Keratinocyte (primary cell): Measurements from ENCODE around the gene BTBD10. TPM values are rescaled to one million over a fixed set of nuclear protein-coding genes. Genes with fewer than 3 reads are reported as not detected.

Experiments
- DNase-seq: peaks from one replicate; pipeline ENCODE4 v3.0.0-alpha.2; 2011; ENCODE audit warnings: low read depth, missing footprints, low spot score
- FAIRE-seq: peaks from 2 replicates; lab custom pipeline; 2011; peaks lifted over from hg19 to GRCh38; lab: Jason Lieb, UNC
- H2AFZ ChIP-seq: 2 replicates; pipeline ENCODE4 v1.6.0; 2012; ENCODE audit warnings: low read length, control low read depth, inconsistent platforms; ENCODE audit not compliant: control insufficient read depth
- H3K27ac ChIP-seq: 2 replicates; pipeline ENCODE4 v1.5.1; 2011; ENCODE audit warnings: low read length; ENCODE audit not compliant: control insufficient read depth, insufficient read depth
- H3K27me3 ChIP-seq: 3 replicates; pipeline ENCODE4 v1.6.0; 2011; ENCODE audit warnings: low read length; ENCODE audit not compliant: control insufficient read depth, insufficient read depth; ENCODE audit errors: extremely low read depth
- H3K36me3 ChIP-seq, 2 experiments: 2 replicates in 1 of 2; 3 replicates in 1 of 2; pipeline ENCODE4 v1.5.1; 2011; ENCODE audit warnings: low read length in 2 of 2, mild to moderate bottlenecking in 1 of 2; ENCODE audit not compliant: control insufficient read depth in 2 of 2, insufficient read depth in 2 of 2; ENCODE audit errors: extremely low read depth in 1 of 2
- H3K4me1 ChIP-seq: 3 replicates; pipeline ENCODE4 v1.5.1; 2011; ENCODE audit warnings: low read length; ENCODE audit not compliant: control insufficient read depth, insufficient read depth; ENCODE audit errors: extremely low read depth
- H3K4me2 ChIP-seq: 3 replicates; pipeline ENCODE4 v1.6.0; 2011; ENCODE audit warnings: low read depth, low read length; ENCODE audit not compliant: control insufficient read depth, insufficient read depth; ENCODE audit errors: extremely low read depth
- H3K4me3 ChIP-seq, 3 experiments: fragments of 200-600 bp in 1 of 3; sonication (generic) in 1 of 3; 2 replicates in 2 of 3; 3 replicates in 1 of 3; pipeline ENCODE4 v1.5.1; 2011 to 2016; ENCODE audit warnings: low read length in 3 of 3, mild to moderate bottlenecking in 3 of 3, control low read depth in 2 of 3, inconsistent platforms in 1 of 3, low read depth in 1 of 3, mixed read lengths in 1 of 3, mixed run types in 1 of 3, moderate library complexity in 1 of 3; ENCODE audit not compliant: control insufficient read depth in 2 of 3, insufficient read depth in 2 of 3; ENCODE audit errors: extremely low read depth in 1 of 3
- H3K79me2 ChIP-seq: 2 replicates; pipeline ENCODE4 v1.6.0; 2012; ENCODE audit warnings: low read length; ENCODE audit not compliant: control insufficient read depth, insufficient read depth
- H3K9ac ChIP-seq: 3 replicates; pipeline ENCODE4 v1.6.0; 2011; ENCODE audit warnings: low read length; ENCODE audit not compliant: control insufficient read depth, insufficient read depth; ENCODE audit errors: extremely low read depth
- H3K9me1 ChIP-seq: 3 replicates; pipeline ENCODE4 v1.6.0; 2011; ENCODE audit warnings: low read length; ENCODE audit not compliant: control insufficient read depth, insufficient read depth; ENCODE audit errors: extremely low read depth
- H3K9me3 ChIP-seq: 2 replicates; pipeline ENCODE4 v1.5.1; 2012; ENCODE audit warnings: low read depth, low read length; ENCODE audit not compliant: control insufficient read depth
- H4K20me1 ChIP-seq: 3 replicates; pipeline ENCODE4 v1.6.0; 2011; ENCODE audit warnings: low read length; ENCODE audit not compliant: control insufficient read depth, insufficient read depth; ENCODE audit errors: extremely low read depth
- EZH2 ChIP-seq: IDR thresholded peaks from one replicate; pipeline ENCODE4 v1.6.1; 2012; ENCODE audit warnings: inconsistent platforms, mild to moderate bottlenecking, low read length, moderate library complexity
- dilution Hi-C: fragments of 300-500 bp; cut with MboI; formaldehyde crosslinking; loops from one replicate; pipeline ENCODE4 v1.7.0; 2020; ENCODE audit warnings: low sequenced_read_pairs; ENCODE audit not compliant: extremely low pct_ligation_motif_present
- polyA plus RNA-seq, 5 experiments: library from polyadenylated mRNA; depleted of rRNA in 3 of 5; stranded (reverse) in 3 of 5; stranded (forward) in 1 of 5; unstranded in 1 of 5; fragments of >200 nt; gene quantifications; 1 replicate in 1 of 5; 2 replicates in 3 of 5; 3 replicates in 1 of 5; pipeline versions ENCODE4 v1.2.1 to v1.2.3, GENCODE V29; 2011 to 2012; ENCODE audit warnings: missing spikeins in 2 of 5, low read depth in 1 of 5, low replicate concordance in 1 of 5
- TF ChIP-seq, protein P1 (sequence below), 3 experiments: IDR thresholded peaks in 1 of 3; conservative IDR thresholded peaks in 1 of 3; optimal IDR thresholded peaks in 1 of 3; 2 replicates in 2 of 3; 3 replicates in 1 of 3; pipeline versions ENCODE3 to v1.5.1; 2011; ENCODE audit warnings: low read length in 3 of 3, mild to moderate bottlenecking in 3 of 3, moderate library complexity in 2 of 3, control low read depth in 1 of 3, inconsistent platforms in 1 of 3; ENCODE audit not compliant: insufficient read depth in 2 of 3; ENCODE audit errors: extremely low read depth in 1 of 3

BTBD10 gene
- polyA plus RNA-seq, 1 donor (not counting 4 experiments of a cell fraction or from before 2014, with no cell fraction given): 76.0 TPM

DNA sequence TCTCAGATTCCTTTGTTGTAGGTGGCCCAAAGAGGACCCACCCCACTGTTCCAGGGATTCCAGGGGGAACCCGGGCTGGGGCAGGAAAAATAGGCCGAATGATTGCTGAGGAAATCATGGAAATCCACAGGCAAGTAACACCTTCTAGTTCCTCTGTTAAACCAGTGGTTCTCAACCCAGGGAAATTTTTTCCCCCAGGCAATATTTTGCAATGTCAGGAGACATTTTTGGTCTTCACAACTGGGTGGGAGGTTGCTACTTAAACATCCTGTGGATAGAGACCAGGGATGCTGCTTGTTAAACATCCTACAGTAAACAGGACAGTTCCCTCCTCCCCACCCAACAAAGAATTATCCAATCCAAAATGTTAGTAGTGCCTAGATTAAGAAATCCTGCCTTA lies 84.7 kb downstream of the BTBD10 start:
- no peak for FAIRE-seq
- DNase-seq: no peak
- Histone ChIP-seq H3K4me2 (no peak overlapping the region), H3K27me3 (no peaks in the 10 kb centered on the region), H3K9me1 (no peaks in the 10 kb centered on the region), H3K36me3 (peaks cover 30 to 41% of the 10 kb centered on the region in 2 experiments), H3K4me3 (no peak overlapping the region), H3K27ac (no peak overlapping the region), H3K9me3 (no peaks in the 10 kb centered on the region), H3K9ac (no peak overlapping the region), H3K79me2 (no peaks in the 10 kb centered on the region), H2AFZ (no peak overlapping the region), H4K20me1 (no peaks in the 10 kb centered on the region), H3K4me1 (no peaks in the 10 kb centered on the region)
- no peak for TF ChIP-seq EZH2
- dilution Hi-C loops: no loop called here

DNA sequence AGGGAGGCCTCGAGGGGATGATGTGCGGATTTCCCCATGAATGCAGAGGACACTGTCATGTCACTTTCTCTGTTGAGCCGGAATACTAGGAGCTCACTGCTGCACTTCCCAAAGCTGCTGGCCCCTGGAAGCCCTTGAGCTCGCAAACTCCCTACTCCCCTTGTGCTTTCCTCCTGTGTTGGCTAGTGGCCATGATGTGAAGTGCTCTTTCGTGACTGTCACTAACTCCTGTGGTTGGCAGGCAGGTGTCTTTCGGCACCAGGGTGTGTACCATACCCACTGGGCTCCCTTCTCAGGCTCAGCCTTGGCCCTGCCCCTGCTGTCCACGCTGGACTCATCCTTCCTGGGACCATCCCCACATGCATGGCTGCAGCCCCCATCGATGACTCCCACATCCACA lies 86.2 kb downstream of the BTBD10 start:
- no peak overlapping the region for H3K4me2 ChIP-seq
- H3K79me2 ChIP-seq: no peaks in the 10 kb centered on the region
- H3K4me1 ChIP-seq: no peaks in the 10 kb centered on the region
- peaks cover 37 to 41% of the 10 kb centered on the region in 2 experiments for H3K36me3 ChIP-seq
- dilution Hi-C loops: no loop called here
- no peaks in the 10 kb centered on the region for H3K27me3 ChIP-seq
- no peak overlapping the region for H2AFZ ChIP-seq
- no peak overlapping the region for H3K27ac ChIP-seq
- no peak for FAIRE-seq
- H3K9me1 ChIP-seq: no peaks in the 10 kb centered on the region
- no peak for TF ChIP-seq EZH2
- TF ChIP-seq, protein P1, sequence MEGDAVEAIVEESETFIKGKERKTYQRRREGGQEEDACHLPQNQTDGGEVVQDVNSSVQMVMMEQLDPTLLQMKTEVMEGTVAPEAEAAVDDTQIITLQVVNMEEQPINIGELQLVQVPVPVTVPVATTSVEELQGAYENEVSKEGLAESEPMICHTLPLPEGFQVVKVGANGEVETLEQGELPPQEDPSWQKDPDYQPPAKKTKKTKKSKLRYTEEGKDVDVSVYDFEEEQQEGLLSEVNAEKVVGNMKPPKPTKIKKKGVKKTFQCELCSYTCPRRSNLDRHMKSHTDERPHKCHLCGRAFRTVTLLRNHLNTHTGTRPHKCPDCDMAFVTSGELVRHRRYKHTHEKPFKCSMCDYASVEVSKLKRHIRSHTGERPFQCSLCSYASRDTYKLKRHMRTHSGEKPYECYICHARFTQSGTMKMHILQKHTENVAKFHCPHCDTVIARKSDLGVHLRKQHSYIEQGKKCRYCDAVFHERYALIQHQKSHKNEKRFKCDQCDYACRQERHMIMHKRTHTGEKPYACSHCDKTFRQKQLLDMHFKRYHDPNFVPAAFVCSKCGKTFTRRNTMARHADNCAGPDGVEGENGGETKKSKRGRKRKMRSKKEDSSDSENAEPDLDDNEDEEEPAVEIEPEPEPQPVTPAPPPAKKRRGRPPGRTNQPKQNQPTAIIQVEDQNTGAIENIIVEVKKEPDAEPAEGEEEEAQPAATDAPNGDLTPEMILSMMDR (optimal IDR thresholded peaks at IDR 0.05 in 1 of 3, IDR thresholded peaks at IDR 0.05 in 1 of 3, conservative IDR thresholded peaks at IDR 0.05 in 1 of 3; ENCODE audit: extremely low read depth in 1 of 3, insufficient read depth in 2 of 3, low read length in 3 of 3): no peak
- H4K20me1 ChIP-seq: no peaks in the 10 kb centered on the region
- H3K9me3 ChIP-seq: no peaks in the 10 kb centered on the region
- no peak for DNase-seq
- H3K4me3 ChIP-seq: no peak overlapping the region
- no peak overlapping the region for H3K9ac ChIP-seq

DNA sequence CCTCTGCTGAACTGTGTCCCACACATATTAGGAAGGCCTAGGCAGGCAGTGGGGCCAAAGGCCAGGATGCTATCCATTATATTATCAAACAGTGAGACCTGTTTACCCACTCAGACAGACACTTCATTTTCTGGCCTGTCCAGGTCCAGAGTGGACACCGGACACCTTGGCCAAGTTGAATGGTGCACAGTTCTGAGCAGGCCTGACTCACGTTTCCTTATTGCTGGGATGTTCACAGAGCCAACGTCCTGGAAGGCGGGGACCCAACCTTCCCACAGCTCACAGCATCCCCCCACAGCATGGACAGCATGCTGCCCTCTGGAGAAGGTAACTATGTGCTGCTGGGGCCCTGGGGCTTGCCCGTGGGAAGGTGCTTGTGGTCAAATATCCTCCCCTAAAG lies 86.6 kb downstream of the BTBD10 start:
- TF ChIP-seq EZH2: no peak
- no peak for DNase-seq
- Histone ChIP-seq H3K27me3 (no peaks in the 10 kb centered on the region), H3K79me2 (no peaks in the 10 kb centered on the region), H4K20me1 (no peaks in the 10 kb centered on the region), H3K9ac (no peak overlapping the region), H3K4me1 (no peaks in the 10 kb centered on the region), H3K4me2 (no peak overlapping the region), H3K9me1 (no peaks in the 10 kb centered on the region), H3K9me3 (no peaks in the 10 kb centered on the region), H3K4me3 (no peak overlapping the region), H3K36me3 (peaks cover 36 to 40% of the 10 kb centered on the region in 2 experiments), H3K27ac (no peak overlapping the region), H2AFZ (no peak overlapping the region)
- dilution Hi-C loops: no loop called here
- no peak for FAIRE-seq
